Skeletal muscle satellite cell (primary cell): Measurements from ENCODE around the gene SH2B2.
A peak's percentile ranks its signal among the peaks of the same experiment; 100 is the strongest.

Source experiments
- H3K27me3 ChIP-seq: 2 replicates; pipeline ENCODE4 v1.7.0; 2013; ENCODE audit warnings: low read length; ENCODE audit not compliant: control insufficient read depth, insufficient read depth
- H3K36me3 ChIP-seq: 2 replicates; pipeline ENCODE4 v1.7.0; 2013; ENCODE audit warnings: mild to moderate bottlenecking, control low read depth, low read length; ENCODE audit not compliant: insufficient read depth
- H3K4me1 ChIP-seq: 2 replicates; pipeline ENCODE4 v1.7.0; 2013; ENCODE audit warnings: low read length; ENCODE audit not compliant: control insufficient read depth, insufficient read depth
- H3K4me2 ChIP-seq: 2 replicates; pipeline ENCODE4 v1.7.0; 2013; ENCODE audit warnings: mild to moderate bottlenecking, low read length
- H3K4me3 ChIP-seq: 2 replicates; pipeline ENCODE4 v1.7.0; 2013; ENCODE audit warnings: low read length
- H3K9ac ChIP-seq: 2 replicates; pipeline ENCODE4 v1.7.0; 2013; ENCODE audit warnings: mild to moderate bottlenecking, low read depth, low read length, moderate library complexity
- H3K9me3 ChIP-seq: replicated peaks from 2 replicates; pipeline ENCODE4 v1.7.0; 2013; ENCODE audit warnings: mild to moderate bottlenecking, control low read depth, low read length

SH2B2 gene

GRCh38 chr7:102271158-102271798, 15.4 kb upstream of the SH2B2 start:
- no peak overlapping the region for H3K9ac ChIP-seq
- H3K36me3 ChIP-seq = no peaks in the 10 kb centered on the region

GRCh38 chr7:102272075-102272916, 14.4 kb upstream of the SH2B2 start:
- no peak overlapping the region for H3K9ac ChIP-seq
- H3K27me3 ChIP-seq = no peaks in the 10 kb centered on the region
- no peaks in the 10 kb centered on the region for H3K36me3 ChIP-seq
- no peak overlapping the region for H3K4me3 ChIP-seq
- peak overlapping the region; percentile 65 for H3K4me2 ChIP-seq
- H3K9me3 ChIP-seq = no peaks in the 10 kb centered on the region
- H3K4me1 ChIP-seq = peaks cover 20% of the 10 kb centered on the region

More at GRCh38 chr7:102271158-102271798, 15.4 kb upstream of the SH2B2 start:
- no peaks in the 10 kb centered on the region for H3K27me3 ChIP-seq
- no peak overlapping the region for H3K4me2 ChIP-seq
- H3K4me3 ChIP-seq = no peak overlapping the region
- peaks cover 20% of the 10 kb centered on the region for H3K4me1 ChIP-seq
- no peaks in the 10 kb centered on the region for H3K9me3 ChIP-seq

GRCh38 chr7:102272917-102273748, 13.5 kb upstream of the SH2B2 start:
- H3K9me3 ChIP-seq = no peaks in the 10 kb centered on the region
- H3K4me2 ChIP-seq = no peak overlapping the region
- H3K27me3 ChIP-seq = no peaks in the 10 kb centered on the region
- H3K9ac ChIP-seq = no peak overlapping the region
- H3K4me3 ChIP-seq = no peak overlapping the region
- no peaks in the 10 kb centered on the region for H3K36me3 ChIP-seq
- H3K4me1 ChIP-seq = peaks cover 20% of the 10 kb centered on the region

GRCh38 chr7:102273749-102274712, 12.6 kb upstream of the SH2B2 start:
- no peak overlapping the region for H3K4me3 ChIP-seq
- H3K9ac ChIP-seq = no peak overlapping the region
- H3K36me3 ChIP-seq = no peaks in the 10 kb centered on the region
- H3K27me3 ChIP-seq = no peaks in the 10 kb centered on the region
- peaks cover 20% of the 10 kb centered on the region for H3K4me1 ChIP-seq
- no peak overlapping the region for H3K4me2 ChIP-seq
- no peaks in the 10 kb centered on the region for H3K9me3 ChIP-seq

GRCh38 chr7:102275123-102275703, 11.5 kb upstream of the SH2B2 start:
- Histone ChIP-seq H3K36me3 (no peaks in the 10 kb centered on the region), H3K27me3 (no peaks in the 10 kb centered on the region), H3K4me3 (no peak overlapping the region), H3K9me3 (no peaks in the 10 kb centered on the region), H3K4me2 (no peak overlapping the region), H3K9ac (no peak overlapping the region), H3K4me1 (peaks cover 20% of the 10 kb centered on the region)

- Histone ChIP-seq H3K27me3 (no peaks in the 10 kb centered on the region), H3K4me1 (peaks cover 8% of the 10 kb centered on the region), H3K36me3 (no peaks in the 10 kb centered on the region), H3K9me3 (no peaks in the 10 kb centered on the region), H3K9ac (no peak overlapping the region), H3K4me2 (no peak overlapping the region), H3K4me3 (no peak overlapping the region)
Measured at GRCh38 chr7:102277901-102278300, 8.8 kb upstream of the SH2B2 start.

GRCh38 chr7:102279537-102280400, 6.9 kb upstream of the SH2B2 start:
- Histone ChIP-seq H3K9ac (no peak overlapping the region), H3K9me3 (no peaks in the 10 kb centered on the region), H3K36me3 (no peaks in the 10 kb centered on the region), H3K4me3 (no peak overlapping the region), H3K4me2 (no peak overlapping the region), H3K4me1 (peaks cover 4% of the 10 kb centered on the region), H3K27me3 (no peaks in the 10 kb centered on the region)

GRCh38 chr7:102280521-102280920, 6.1 kb upstream of the SH2B2 start:
- H3K36me3 ChIP-seq = no peaks in the 10 kb centered on the region
- no peaks in the 10 kb centered on the region for H3K27me3 ChIP-seq
- no peak overlapping the region for H3K4me2 ChIP-seq
- H3K9me3 ChIP-seq = no peaks in the 10 kb centered on the region
- no peak overlapping the region for H3K4me3 ChIP-seq
- H3K9ac ChIP-seq = no peak overlapping the region
- H3K4me1 ChIP-seq = peaks cover 12% of the 10 kb centered on the region

GRCh38 chr7:102281785-102282184, 4.9 kb upstream of the SH2B2 start:
- Histone ChIP-seq H3K9me3 (no peaks in the 10 kb centered on the region), H3K4me1 (peaks cover 20% of the 10 kb centered on the region), H3K4me3 (no peak overlapping the region), H3K9ac (no peak overlapping the region), H3K27me3 (no peaks in the 10 kb centered on the region), H3K36me3 (no peaks in the 10 kb centered on the region), H3K4me2 (no peak overlapping the region)
